B cell (primary cell): Measurements from ENCODE around the gene ZCCHC4. TPM values are rescaled to one million over a fixed set of nuclear protein-coding genes. Genes with fewer than 3 reads are reported as not detected.
"Not testable (repeated sequence)": the region's sequence is repeated elsewhere in the genome, so short reads cannot be mapped to it uniquely, and the experiment has no call there.

Experiments
- ATAC-seq: fragments of 200-7000 bp; cut with Tn5 transposase; one replicate; pipeline ENCODE4 v1.10.0; 2021; ENCODE audit warnings: low read depth, mild to moderate bottlenecking, moderate number of reproducible peaks, moderate library complexity
- CTCF ChIA-PET: fragments of 350-600 bp; sonication (Branson Sonifier 250); formaldehyde crosslinking; loops from one replicate; lab custom pipeline; 2021; ENCODE audit warnings: antibody characterized with exemption, inconsistent platforms; lab: Charles Lee
- POLR2A ChIA-PET: fragments of 350-600 bp; sonication (Branson Sonifier 250); formaldehyde crosslinking; loops from one replicate; lab custom pipeline; 2021; ENCODE audit warnings: antibody characterized with exemption; lab: Charles Lee
- DNase-seq: peaks from one replicate; pipeline ENCODE4 v3.0.0; 2013
- H2AFZ ChIP-seq: 2 replicates; pipeline ENCODE4 v1.6.1; 2012; ENCODE audit warnings: mild to moderate bottlenecking, low read depth, low read length; ENCODE audit not compliant: insufficient read depth, poor library complexity, severe bottlenecking
- H3K27ac ChIP-seq, 2 donors: 1 replicate in 1 of 2; 2 replicates in 1 of 2; pipeline ENCODE4 v1.5.1; 2012 to 2013; ENCODE audit warnings: low read length in 2 of 2, mild to moderate bottlenecking in 2 of 2, moderate library complexity in 1 of 2
- H3K27me3 ChIP-seq, 4 experiments: fragments of 200-600 bp in 1 of 4; sonication (generic) in 1 of 4; replicated peaks in 1 of 4; 1 replicate in 2 of 4; 2 replicates in 2 of 4; pipeline versions ENCODE4 v1.6.1 to v1.7.0; 2013 to 2016; ENCODE audit warnings: low read length in 3 of 4, mild to moderate bottlenecking in 2 of 4, mixed read lengths in 1 of 4, moderate library complexity in 1 of 4; ENCODE audit not compliant: insufficient read depth in 4 of 4, control insufficient read depth in 3 of 4; ENCODE audit errors: control extremely low read depth in 1 of 4
- H3K36me3 ChIP-seq, 2 experiments: replicated peaks in 1 of 2; 1 replicate in 1 of 2; 2 replicates in 1 of 2; pipeline versions ENCODE4 v1.6.1 to v1.7.1; 2013; ENCODE audit warnings: low read length in 1 of 2; ENCODE audit not compliant: insufficient read depth in 2 of 2, control insufficient read depth in 1 of 2; ENCODE audit errors: control extremely low read depth in 1 of 2, extremely low read depth in 1 of 2
- H3K4me1 ChIP-seq, 2 donors: fragments of 200-600 bp in 1 of 2; sonication (generic) in 1 of 2; 1 replicate in 1 of 2; 2 replicates in 1 of 2; pipeline versions ENCODE4 v1.5.1 to v1.6.1; 2013 to 2017; ENCODE audit warnings: low read length in 2 of 2; ENCODE audit not compliant: control insufficient read depth in 2 of 2, insufficient read depth in 2 of 2
- H3K4me2 ChIP-seq: replicated peaks from 2 replicates; pipeline ENCODE3; 2012; ENCODE audit warnings: mild to moderate bottlenecking, low read depth, low read length; ENCODE audit not compliant: poor library complexity, severe bottlenecking
- H3K4me3 ChIP-seq, 5 experiments: fragments of 200-600 bp in 1 of 5; sonication (generic) in 1 of 5; 1 replicate in 3 of 5; 2 replicates in 2 of 5; pipeline versions ENCODE4 v1.5.1 to v1.7.0; 2011 to 2016; ENCODE audit warnings: low read length in 4 of 5, mild to moderate bottlenecking in 4 of 5, low read depth in 2 of 5, control low read depth in 1 of 5, moderate library complexity in 1 of 5; ENCODE audit not compliant: insufficient read depth in 1 of 5; ENCODE audit errors: control extremely low read depth in 1 of 5, extremely low read depth in 1 of 5
- H3K79me2 ChIP-seq: fragments of 200-600 bp; sonication (generic); one replicate; pipeline ENCODE4 v1.6.0; 2016; ENCODE audit warnings: low read length; ENCODE audit not compliant: control insufficient read depth, insufficient read depth
- H3K9ac ChIP-seq: fragments of 200-600 bp; sonication (generic); 2 replicates; pipeline ENCODE4 v1.6.1; 2017; ENCODE audit warnings: mild to moderate bottlenecking, low read length, moderate library complexity
- H3K9me3 ChIP-seq, 3 donors: one replicate each; pipeline versions ENCODE4 v1.6.1 to v1.7.1; 2013; ENCODE audit warnings: low read length in 2 of 3; ENCODE audit not compliant: control insufficient read depth in 2 of 3, insufficient read depth in 1 of 3; ENCODE audit errors: control extremely low read depth in 1 of 3
- H4K20me1 ChIP-seq: 2 replicates; pipeline ENCODE4 v1.6.0; 2012; ENCODE audit warnings: mild to moderate bottlenecking, low read length; ENCODE audit not compliant: insufficient read depth, control insufficient read depth, poor library complexity, severe bottlenecking
- H3K27ac Mint-ChIP-seq: one replicate; pipeline ENCODE4 v1.8.0; 2021; ENCODE audit warnings: mixed read lengths
- H3K27me3 Mint-ChIP-seq: one replicate; pipeline ENCODE4 v1.8.0; 2021; ENCODE audit warnings: mixed read lengths
- H3K4me1 Mint-ChIP-seq: one replicate; pipeline ENCODE4 v1.8.0; 2021; ENCODE audit warnings: mixed read lengths
- H3K4me3 Mint-ChIP-seq: one replicate; pipeline ENCODE4 v1.8.0; 2021; ENCODE audit warnings: mixed read lengths
- H3K9me3 Mint-ChIP-seq: one replicate; pipeline ENCODE4 v1.8.0; 2022; ENCODE audit warnings: mixed read lengths; ENCODE audit not compliant: insufficient read depth
- CTCF ChIP-seq: fragments of 200-600 bp; IDR thresholded peaks from one replicate; pipeline ENCODE4 v1.8.0; 2022; ENCODE audit warnings: antibody characterized with exemption, mild to moderate bottlenecking
- EZH2 ChIP-seq: IDR thresholded peaks from 2 replicates; pipeline ENCODE4 v1.6.1; 2012; ENCODE audit warnings: borderline replicate concordance, low read depth, mild to moderate bottlenecking, moderate library complexity, low read length; ENCODE audit not compliant: insufficient read depth, poor library complexity, severe bottlenecking
- WGBS: methylation state at CpG from one replicate; pipeline ENCODE4 v1.1.5; 2013; ENCODE audit warnings: missing lambda C conversion rate; ENCODE audit not compliant: insufficient coverage; 5-methylcytosine and 5-hydroxymethylcytosine counted together
- intact Hi-C: fragments of 100-400 bp; cut with micrococcal nuclease; formaldehyde crosslinking; loops from one replicate; pipeline ENCODE4 v1.10.0; 2022
- polyA plus RNA-seq: library from polyadenylated mRNA; depleted of rRNA; stranded (reverse); fragments of >200 nt; gene quantifications from 2 replicates; pipeline ENCODE4 v1.2.3, GENCODE V29; 2012
- total RNA-seq, 2 donors: library from RNA; stranded (reverse); fragments of 120-200 nt in 1 of 2; gene quantifications; 1 replicate in 1 of 2; 2 replicates in 1 of 2; pipeline versions ENCODE4 v1.2.3 to v1.2.4, GENCODE V29; 2013 to 2022

ZCCHC4 gene
- total and polyA plus RNA-seq, 2 donors (not counting 1 experiment from before 2014, with no cell fraction given), result 6.5 to 22.4 TPM

DNA sequence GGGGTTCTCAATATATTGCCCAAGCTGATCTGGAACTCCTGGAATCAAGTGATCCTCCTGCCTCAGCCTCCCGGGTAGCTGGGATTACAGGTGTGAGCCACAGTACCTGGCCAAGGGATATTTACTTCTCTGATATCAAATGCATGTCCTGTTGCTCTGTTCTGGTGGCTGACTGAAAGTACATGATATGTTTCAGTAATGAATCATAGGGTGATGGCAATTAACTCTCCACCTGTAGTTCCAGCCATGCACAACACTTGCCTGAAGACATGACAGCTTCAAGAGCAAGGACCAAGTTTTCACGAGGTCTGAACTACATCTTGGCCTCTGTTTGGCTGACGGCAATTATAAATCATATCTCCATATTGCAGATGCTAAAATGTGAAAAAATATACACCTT, 9.1 kb downstream of the ZCCHC4 start:
- no peak for DNase-seq
- no peaks in the 10 kb centered on the region for H3K9me3 ChIP-seq
- no peak overlapping the region for H3K27ac ChIP-seq
- no peaks in the 10 kb centered on the region for H4K20me1 ChIP-seq
- H3K9ac ChIP-seq, result no peak overlapping the region
- Mint-ChIP-seq H3K9me3 (no peaks in the 10 kb centered on the region), H3K27me3 (no peaks in the 10 kb centered on the region), H3K4me3 (no peak overlapping the region), H3K27ac (no peak overlapping the region), H3K4me1 (no peaks in the 10 kb centered on the region)
- H3K4me3 ChIP-seq, result no peak overlapping the region
- H3K4me1 ChIP-seq, result no peaks in the 10 kb centered on the region
- TF ChIP-seq CTCF, result no peak
- TF ChIP-seq EZH2, result no peak
- 100% methylated on average over 1 of the region's 3 CpGs for WGBS
- peaks cover 20% of the 10 kb centered on the region for H3K79me2 ChIP-seq
- intact Hi-C loops, result no loop called here
- H3K36me3 ChIP-seq, result peaks cover 7 to 17% of the 10 kb centered on the region in 2 experiments
- no peak overlapping the region for H3K4me2 ChIP-seq
- no peaks in the 10 kb centered on the region for H3K27me3 ChIP-seq
- ATAC-seq, result no peak
- ChIA-PET CTCF (interaction anchor here (1.0 kb wide), 1 partner anchor 11 kb away, joined by 4 read pairs; no protein-coding TSS in a partner anchor), POLR2A (no interaction called here)
- H2AFZ ChIP-seq, result no peak overlapping the region

DNA sequence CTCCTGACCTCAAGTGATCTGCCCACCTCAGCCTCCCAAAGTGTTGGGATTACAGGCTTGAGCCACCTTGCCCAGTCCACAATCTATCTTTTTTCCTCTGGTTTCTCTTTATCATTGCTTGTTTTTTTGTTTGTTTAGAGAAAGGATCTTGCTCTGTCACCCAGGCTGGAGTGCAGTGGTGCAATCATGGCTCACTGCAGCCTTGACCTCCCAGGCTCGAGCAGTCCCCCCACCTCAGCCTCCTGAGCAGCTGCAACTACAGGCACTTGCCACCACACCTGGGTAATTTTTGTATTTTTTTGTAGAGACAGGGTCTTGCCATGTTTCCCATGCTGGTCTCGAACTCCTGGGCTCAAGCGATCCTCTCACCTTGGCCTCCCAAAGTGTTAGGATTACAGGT, 15.9 kb downstream of the ZCCHC4 start:
- POLR2A ChIA-PET, H3K4me1 ChIP-seq, H3K27ac ChIP-seq, H3K9me3 ChIP-seq, H3K27me3 ChIP-seq, H3K4me2 ChIP-seq, H3K4me1 Mint-ChIP-seq, H4K20me1 ChIP-seq, ATAC-seq, H2AFZ ChIP-seq, H3K4me3 ChIP-seq, H3K27ac Mint-ChIP-seq, CTCF ChIA-PET, H3K27me3 Mint-ChIP-seq, H3K9ac ChIP-seq, H3K4me3 Mint-ChIP-seq, intact Hi-C loops, H3K9me3 Mint-ChIP-seq, H3K36me3 ChIP-seq, DNase-seq: not testable (repeated sequence)
- 100% methylated on average over 2 of the region's 3 CpGs for WGBS
- H3K79me2 ChIP-seq, result peaks cover 32% of the 10 kb centered on the region
